Glomerular visceral epithelial cell (primary cell): ENCODE results near the gene CIC.

Source experiments
- DNase-seq: peaks from one replicate; pipeline ENCODE4 v3.0.0-alpha.2; 2016; ENCODE audit errors: extremely low spot score

The CIC gene

GRCh38 chr19:42277821-42278451 lies 8.9 kb downstream of the CIC start:
- DNase-seq, result peak; percentile 87

GRCh38 chr19:42278452-42279154 lies 9.6 kb downstream of the CIC start:
- DNase-seq, result no peak

- DNase-seq, result no peak
Observed at GRCh38 chr19:42279155-42279901, 10.3 kb downstream of the CIC start.

GRCh38 chr19:42279902-42280814 lies 11.1 kb downstream of the CIC start:
- peak; percentile 94 for DNase-seq

- no peak for DNase-seq
Observed at GRCh38 chr19:42280815-42281145, 11.7 kb downstream of the CIC start.

GRCh38 chr19:42281146-42281826 lies 12.2 kb downstream of the CIC start:
- peak; percentile 25 for DNase-seq

GRCh38 chr19:42281827-42282762 lies 13.0 kb downstream of the CIC start:
- DNase-seq, result peak; percentile 58

GRCh38 chr19:42282819-42283187 lies 13.8 kb downstream of the CIC start:
- DNase-seq, result no peak

- peak; percentile 97 for DNase-seq
Observed at GRCh38 chr19:42283188-42284065, 14.4 kb downstream of the CIC start.

- DNase-seq, result peak; percentile 90
Observed at GRCh38 chr19:42284066-42284501, 15.0 kb downstream of the CIC start.

GRCh38 chr19:42284591-42285341 lies 15.7 kb downstream of the CIC start:
- no peak for DNase-seq

- DNase-seq, result no peak
Observed at GRCh38 chr19:42285541-42285941, 16.5 kb downstream of the CIC start.

GRCh38 chr19:42285988-42286348 lies 16.9 kb downstream of the CIC start:
- no peak for DNase-seq

GRCh38 chr19:42286349-42287016 lies 17.4 kb downstream of the CIC start:
- no peak for DNase-seq

GRCh38 chr19:42287017-42287826 lies 18.2 kb downstream of the CIC start:
- no peak for DNase-seq

- DNase-seq, result no peak
Observed at GRCh38 chr19:42287827-42288107, 18.7 kb downstream of the CIC start.

- DNase-seq, result no peak
Observed at GRCh38 chr19:42288387-42288786, 19.3 kb downstream of the CIC start.
